Measurements from ENCODE around the gene PKIB. TPM values are rescaled to one million over a fixed set of nuclear protein-coding genes. Genes with fewer than 3 reads are reported as not detected.

PKIB gene
- total and polyA plus RNA-seq, 2 of the 4 experiments (the other 2 are of a cell fraction) = 6.3 to 13.1 TPM

DNA sequence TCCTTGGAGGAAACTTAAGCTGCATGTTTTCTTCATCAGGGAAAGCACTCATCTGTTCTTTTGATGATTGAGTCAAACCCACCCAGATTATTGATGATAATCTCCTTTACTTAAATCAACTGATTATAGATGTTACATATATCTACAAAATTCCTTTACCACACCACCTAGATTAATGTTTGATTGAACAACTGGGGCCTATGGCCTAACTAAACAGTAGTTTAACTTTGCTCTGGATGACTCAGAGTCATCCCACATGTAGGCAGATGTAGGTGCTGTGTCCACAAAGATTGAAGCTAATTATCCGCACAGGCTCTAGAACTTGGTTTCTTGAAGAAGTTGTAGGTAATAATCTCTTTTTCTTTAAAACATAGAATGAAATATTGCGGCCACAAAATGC is 42.2 kb downstream of the PKIB start:
- no peak overlapping the region for H3K4ac ChIP-seq (ENCODE audit: low read depth, low read length)
- ATAC-seq (ENCODE audit: low read depth) (no peak), DNase-seq (peak; percentile 24)
- CTCF ChIA-PET = no interaction called here
- H3K14ac ChIP-seq (replicated peaks; ENCODE audit: low read depth, low read length) = no peak overlapping the region
- H3K79me1 ChIP-seq (ENCODE audit: low read depth in 1 of 2, low read length in 2 of 2) = no peaks in the 10 kb centered on the region
- no peak overlapping the region for H2BK15ac ChIP-seq (ENCODE audit: low read depth, low read length)
- no peak overlapping the region for H4K91ac ChIP-seq (ENCODE audit: insufficient read depth, low read depth, low read length)
- no peak overlapping the region for H2BK20ac ChIP-seq (ENCODE audit: low read depth, low read length)
- dilution Hi-C loops (cut with HindIII; ENCODE audit: low sequenced_read_pairs, unreplicated experiment) (no loop called here), intact Hi-C loops (cut with micrococcal nuclease) (no loop called here), in situ Hi-C loops (cut with MboI; ENCODE audit: low sequenced_read_pairs) (no loop called here)
- POLR2A ChIA-PET (ENCODE audit: unreplicated experiment) = no interaction called here
- H3K36me3 ChIP-seq (ENCODE audit: control insufficient read depth, insufficient read depth, low read length) = no peaks in the 10 kb centered on the region
- no peak overlapping the region for H2AK9ac ChIP-seq (replicated peaks; ENCODE audit: low read depth, low read length, poor library complexity)
- no peak overlapping the region for H3K9ac ChIP-seq (ENCODE audit: low read depth, low read length)
- TF ChIP-seq RAD21 (IDR thresholded peaks at IDR 0.05; ENCODE audit: low read length) (no peak), BHLHE40 (IDR thresholded peaks at IDR 0.05; ENCODE audit: low read depth, low read length) (no peak), POLR2A (IDR thresholded peaks at IDR 0.05; ENCODE audit: low read depth, low read length) (no peak), NFE2L2 (IDR thresholded peaks at IDR 0.05; ENCODE audit: low read depth, low read length) (no peak), RFX5 (IDR thresholded peaks at IDR 0.05; ENCODE audit: low read depth, low read length) (no peak), MXI1 (IDR thresholded peaks at IDR 0.05; ENCODE audit: borderline replicate concordance, low read depth, low read length) (no peak), RCOR1 (IDR thresholded peaks at IDR 0.05; ENCODE audit: insufficient replicate concordance, low read length) (no peak)
- TF ChIP-seq, protein P1, sequence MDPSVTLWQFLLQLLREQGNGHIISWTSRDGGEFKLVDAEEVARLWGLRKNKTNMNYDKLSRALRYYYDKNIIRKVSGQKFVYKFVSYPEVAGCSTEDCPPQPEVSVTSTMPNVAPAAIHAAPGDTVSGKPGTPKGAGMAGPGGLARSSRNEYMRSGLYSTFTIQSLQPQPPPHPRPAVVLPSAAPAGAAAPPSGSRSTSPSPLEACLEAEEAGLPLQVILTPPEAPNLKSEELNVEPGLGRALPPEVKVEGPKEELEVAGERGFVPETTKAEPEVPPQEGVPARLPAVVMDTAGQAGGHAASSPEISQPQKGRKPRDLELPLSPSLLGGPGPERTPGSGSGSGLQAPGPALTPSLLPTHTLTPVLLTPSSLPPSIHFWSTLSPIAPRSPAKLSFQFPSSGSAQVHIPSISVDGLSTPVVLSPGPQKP (IDR thresholded peaks at IDR 0.05; ENCODE audit: borderline replicate concordance, low read depth, low read length) = no peak
- H2AFZ ChIP-seq (replicated peaks; ENCODE audit: low read length, poor library complexity) = no peak overlapping the region
- H3K18ac ChIP-seq (ENCODE audit: low read depth, low read length) = no peak overlapping the region
- H3K4me1 ChIP-seq (ENCODE audit: control insufficient read depth, insufficient read depth, low read length) = no peaks in the 10 kb centered on the region
- no peaks in the 10 kb centered on the region for H3K9me3 ChIP-seq (ENCODE audit: control insufficient read depth, insufficient read depth, low read length)
- no peak overlapping the region for H2BK120ac ChIP-seq (ENCODE audit: low read depth, low read length)
- no peak overlapping the region for H3K23ac ChIP-seq (ENCODE audit: low read depth, low read length)
- H3K56ac ChIP-seq (ENCODE audit: extremely low read depth, insufficient read depth, low read length) = no peak overlapping the region
- H3K4me2 ChIP-seq (ENCODE audit: low read depth, low read length) = no peak overlapping the region
- no peak overlapping the region for H2AK5ac ChIP-seq (ENCODE audit: low read depth, low read length)
- no peak overlapping the region for H2BK5ac ChIP-seq (ENCODE audit: low read depth, low read length, poor library complexity, severe bottlenecking)
- H3K9me1 ChIP-seq (ENCODE audit: insufficient read depth, low read length) = no peaks in the 10 kb centered on the region
- no peak overlapping the region for H4K8ac ChIP-seq (ENCODE audit: low read depth in 2 of 2, low read length in 2 of 2)
- H3K4me3 ChIP-seq (ENCODE audit: insufficient read depth, low read depth, low read length) = no peak overlapping the region
- BruUV-seq (replicated peaks) = no TSS peak
- no peak overlapping the region for H3K27ac ChIP-seq (ENCODE audit: insufficient read depth, low read length)
- no peaks in the 10 kb centered on the region for H3K27me3 ChIP-seq (ENCODE audit: control insufficient read depth, insufficient read depth, low read length)
- no peaks in the 10 kb centered on the region for H4K20me1 ChIP-seq (ENCODE audit: insufficient read depth, low read length)
- H4K5ac ChIP-seq (ENCODE audit: low read depth, low read length) = no peak overlapping the region
- no CpG with 5 or more reads among the region's 2 CpGs for WGBS, 2 experiments (ENCODE audit: extremely low coverage in 2 of 2, insufficient read length in 1 of 2)

All from IMR-90 (cell line).